Hepatocyte (in vitro differentiated cells): ENCODE data around the gene NPAS2.

Experiments
- EZH2 ChIP-seq: fragments of 200-600 bp; sonication (generic); IDR thresholded peaks from 2 replicates; pipeline ENCODE4 v1.6.1; 2016; ENCODE audit warnings: antibody characterized with exemption, mild to moderate bottlenecking, borderline replicate concordance
- EZH2phosphoT487 ChIP-seq: fragments of 200-600 bp; sonication (generic); IDR thresholded peaks from one replicate; pipeline ENCODE4 v1.6.1; 2018; ENCODE audit warnings: antibody characterized with exemption, mild to moderate bottlenecking, low read depth, moderate library complexity; ENCODE audit not compliant: unreplicated experiment, severe bottlenecking

DNA sequence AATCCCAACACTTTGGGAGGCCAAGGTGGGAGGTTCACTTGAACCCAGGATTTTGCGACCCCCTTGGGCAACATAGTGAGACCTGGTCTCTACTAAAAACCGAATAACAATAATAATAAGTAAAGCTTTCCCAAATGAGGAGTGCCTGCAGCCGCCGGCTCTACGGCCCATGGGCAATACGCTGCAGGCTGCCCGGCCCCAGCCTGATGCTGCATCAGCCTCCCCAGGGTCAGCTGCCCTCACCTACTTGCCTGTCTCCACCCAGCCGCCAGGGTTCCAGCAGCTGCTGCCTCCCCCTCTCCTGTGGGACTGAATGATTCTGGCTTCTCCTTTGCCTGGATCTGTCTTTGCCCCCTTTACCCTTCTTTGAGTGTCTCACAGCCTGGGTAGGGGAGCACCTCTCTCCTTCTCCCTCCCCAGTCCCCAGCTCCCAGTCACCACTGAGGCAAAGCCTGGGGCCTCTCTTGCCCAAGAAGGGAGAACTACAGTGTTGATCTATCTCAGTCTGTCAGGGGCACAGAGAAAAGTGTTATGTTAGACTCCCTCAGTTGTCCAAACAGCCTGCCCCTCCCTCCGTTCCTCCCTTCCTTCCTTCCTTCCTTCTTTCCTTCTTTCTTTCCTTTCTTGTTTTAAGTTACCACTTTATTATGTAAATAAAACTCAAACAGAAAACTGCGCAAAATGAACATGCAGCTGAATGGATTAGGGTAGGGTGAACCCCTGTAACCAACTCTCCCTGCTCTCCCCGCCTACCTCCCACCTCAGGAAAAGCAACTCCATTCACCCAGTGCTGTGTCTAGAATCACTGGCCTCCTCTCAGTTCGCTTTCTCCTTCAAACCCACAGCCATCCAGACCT is 38.2 kb upstream of the NPAS2 start:
- TF ChIP-seq EZH2phosphoT487: no peak
- TF ChIP-seq EZH2: no peak
